Measurements from ENCODE around the gene WDR93.

- TF ChIP-seq CTCF (IDR thresholded peaks at IDR 0.05; ENCODE audit: low read depth, low read length, missing input control) (no peak), REST (IDR thresholded peaks at IDR 0.05) (no peak), YY1 (IDR thresholded peaks at IDR 0.05) (no peak), ATF3 (IDR thresholded peaks at IDR 0.05) (no peak), JUND (IDR thresholded peaks at IDR 0.05) (no peak)
Measured at GRCh38 chr15:89732451-89733172, 42.0 kb downstream of the WDR93 start.
